IPS-NIHi7 (cell line): ENCODE results near the gene RGL2.
"Not testable (repeated sequence)": the region's sequence is repeated elsewhere in the genome, so short reads cannot be mapped to it uniquely, and the experiment has no call there.

Experiments
- DNase-seq: peaks from one replicate; pipeline ENCODE4 v3.0.0; 2012; ENCODE audit warnings: mixed read lengths; ENCODE audit errors: extremely low spot score

RGL2 gene

DNA sequence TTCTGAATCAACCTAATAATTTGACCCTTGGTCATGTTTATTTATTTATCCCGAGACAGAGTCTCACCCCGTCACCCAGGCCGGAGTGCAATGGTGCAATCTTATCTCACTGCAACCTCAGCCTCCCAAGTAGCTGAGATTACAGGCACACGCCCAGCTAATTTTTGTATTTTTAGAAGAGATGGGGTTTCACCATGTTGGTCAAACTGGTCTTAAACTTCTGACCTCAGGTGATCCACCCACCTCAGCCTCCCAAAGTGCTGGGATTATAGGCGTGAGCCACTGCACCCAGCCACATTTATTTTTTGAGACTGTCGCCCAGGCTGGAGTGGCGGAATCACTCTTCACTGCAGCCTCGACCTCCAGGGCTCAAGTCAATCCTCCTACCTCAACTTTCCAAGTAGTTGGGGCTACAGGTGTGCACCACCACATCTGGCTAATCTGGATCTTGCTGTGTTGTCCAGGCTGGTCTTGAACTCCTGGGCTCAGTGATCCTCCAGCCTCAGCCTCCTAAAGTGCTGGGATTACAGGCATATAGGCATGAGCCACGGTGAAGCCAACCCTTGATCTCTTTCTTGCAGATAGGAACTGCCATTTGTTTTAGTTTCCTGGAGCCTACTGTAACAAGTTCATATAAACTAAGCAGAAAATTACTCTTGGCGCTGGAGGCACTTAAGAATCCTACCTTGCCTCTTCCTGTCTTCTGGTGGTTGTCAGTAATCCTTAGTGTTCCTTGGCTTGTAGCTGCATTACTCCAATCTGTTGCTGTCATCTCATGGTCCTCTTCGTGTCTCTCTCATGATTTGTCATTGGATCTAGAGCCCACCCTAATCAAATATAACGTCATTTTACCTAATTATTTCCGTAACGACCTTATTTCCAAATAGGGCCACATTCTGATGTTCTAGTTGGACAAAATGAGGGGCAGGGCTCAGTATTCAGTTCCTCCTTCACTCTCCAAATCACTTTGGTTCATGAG, 24.5 kb downstream of the RGL2 start:
- no peak for DNase-seq

DNA sequence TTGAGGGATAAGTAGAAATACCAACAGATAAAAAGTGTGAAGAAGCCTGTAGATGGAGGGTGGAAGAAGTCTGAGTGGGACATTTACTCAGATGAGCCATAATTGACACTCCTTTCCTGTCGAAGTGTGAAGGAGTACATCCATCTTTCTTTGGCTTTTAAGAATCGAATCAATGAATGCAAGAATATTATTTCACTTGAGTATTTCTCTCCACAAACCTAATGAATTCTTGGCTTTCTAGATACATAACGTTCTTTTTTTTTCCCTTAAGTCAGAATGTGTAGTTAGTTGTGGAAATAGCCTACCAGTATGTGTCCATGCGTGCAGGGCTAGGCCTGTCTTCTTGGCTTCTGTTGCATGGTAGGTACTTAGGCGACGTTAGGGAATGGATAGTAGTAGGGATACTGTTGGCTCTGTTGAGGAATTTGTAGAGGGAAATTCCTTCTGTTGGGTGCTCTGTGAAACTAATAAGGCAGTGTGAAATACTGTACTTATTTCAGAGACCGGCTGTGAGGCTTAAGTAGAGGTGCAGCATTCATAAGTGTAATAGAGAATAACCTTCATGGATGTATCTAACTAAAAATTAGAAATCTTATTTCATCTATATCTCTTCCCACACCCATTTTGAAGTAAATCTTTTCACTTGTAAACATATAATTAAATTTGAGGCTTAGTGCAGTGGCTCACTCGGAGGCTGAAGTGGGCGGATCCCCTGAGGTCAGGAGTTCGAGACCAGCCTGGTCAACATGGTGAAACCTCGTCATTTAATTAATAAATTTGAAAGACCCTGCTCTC, 25.4 kb downstream of the RGL2 start:
- no peak for DNase-seq

DNA sequence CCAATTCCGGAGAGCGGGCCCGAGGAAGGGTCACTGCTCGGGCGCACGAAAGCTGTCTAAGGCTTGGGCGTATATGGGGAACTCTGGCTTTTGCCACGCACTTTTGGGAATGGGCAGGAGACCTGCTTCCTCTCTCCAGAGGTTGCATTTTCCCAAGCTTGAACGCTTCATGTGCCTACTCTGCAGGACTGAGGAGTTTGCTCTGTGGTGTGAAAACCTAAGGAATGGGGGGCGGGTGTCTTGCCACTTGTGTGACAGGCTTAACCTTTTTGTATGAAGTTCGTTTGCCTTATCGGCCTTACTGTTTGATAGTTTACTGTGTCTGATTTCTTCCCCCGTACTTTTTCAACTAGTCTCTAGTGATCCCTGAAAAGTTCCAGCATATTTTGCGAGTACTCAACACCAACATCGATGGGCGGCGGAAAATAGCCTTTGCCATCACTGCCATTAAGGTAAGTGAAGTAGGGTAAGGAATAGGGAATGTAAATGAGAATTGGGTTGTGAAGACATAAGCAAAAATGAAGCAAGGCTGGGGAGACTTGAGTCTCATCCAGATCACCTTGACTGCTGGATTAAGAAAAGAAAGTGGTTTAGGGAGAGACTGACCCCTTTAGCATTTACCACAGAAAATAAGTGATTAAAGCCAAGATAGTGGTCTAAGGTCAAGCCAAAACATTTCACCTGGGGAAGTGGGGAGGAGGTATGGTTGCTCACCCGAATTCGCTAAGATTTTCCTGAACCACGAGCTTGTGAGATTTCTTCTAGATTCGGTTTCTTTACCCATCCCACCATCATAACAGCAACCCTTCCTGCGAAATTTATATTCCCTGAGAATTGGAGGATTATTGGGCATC, 26.2 kb downstream of the RGL2 start:
- no peak for DNase-seq

DNA sequence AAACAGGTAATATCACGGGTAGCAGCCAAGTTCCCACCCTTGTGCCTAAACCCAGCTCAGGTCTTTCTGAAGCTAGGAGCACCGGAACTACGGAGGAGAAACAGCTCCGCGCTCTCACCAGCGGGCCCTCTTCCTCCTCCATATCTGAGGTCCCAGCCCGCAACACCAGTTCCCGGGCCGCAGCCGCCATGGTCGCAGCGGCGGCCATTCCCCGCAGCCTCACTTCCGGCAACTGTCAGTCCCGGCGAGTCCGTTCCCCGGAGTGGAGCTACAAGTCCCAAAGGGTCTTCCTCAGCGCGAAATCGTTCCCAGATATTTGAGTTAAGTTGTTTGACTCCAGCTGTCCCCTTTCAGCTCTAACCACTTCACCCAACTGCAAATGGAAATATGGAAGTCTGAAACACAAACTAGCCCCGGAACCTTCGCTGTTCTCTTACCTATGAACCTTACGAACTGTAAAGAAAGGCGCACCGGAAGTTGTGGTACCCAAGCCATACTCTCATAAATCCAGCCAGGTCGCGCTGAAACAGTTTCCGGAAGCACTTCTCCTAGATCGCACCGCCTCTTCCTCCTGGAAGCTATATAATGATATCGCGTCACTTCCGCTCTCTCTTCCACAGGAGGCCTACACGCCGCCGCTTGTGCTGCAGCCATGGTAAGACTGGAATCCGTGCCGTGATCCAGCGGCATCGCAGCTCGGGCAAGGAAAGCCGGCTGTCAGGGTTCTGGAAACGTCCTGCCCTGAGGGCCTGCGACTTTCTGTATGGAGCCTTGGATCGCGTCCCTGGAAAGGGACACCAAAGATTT, 27.1 kb downstream of the RGL2 start, which contains the start of the genes RPS18 and VPS52:
TSS of gene RPS18 (plus strand) at position 608 of the 807 bp plus-strand sequence. CDS start at position 653, 45 bp downstream.
TSS of gene VPS52 (minus strand) at position 409 of the 807 bp plus-strand sequence. CDS start at position 208, 201 bp downstream.
- DNase-seq, result peak; percentile 90

DNA sequence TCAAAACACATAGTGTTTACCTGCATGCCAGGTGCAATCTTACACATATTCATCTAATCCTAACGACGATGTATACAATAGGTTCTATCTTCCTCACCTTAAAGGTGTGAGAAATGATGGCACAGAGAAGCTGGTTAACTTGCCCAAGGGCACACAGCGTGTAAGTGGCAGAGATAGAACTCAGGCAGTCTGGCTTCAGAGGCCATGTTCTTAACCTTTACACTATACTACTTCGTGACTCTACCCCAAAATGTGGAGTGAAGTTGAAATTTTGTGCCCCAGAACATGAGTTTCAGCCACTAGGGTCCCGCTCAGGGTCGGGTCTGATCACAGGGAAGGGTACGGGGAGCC, 27.6 kb downstream of the RGL2 start:
- DNase-seq, result no peak

GRCh38 chr6:33264015-33264414, 34.7 kb downstream of the RGL2 start:
- DNase-seq, result no peak

- DNase-seq, result not testable (repeated sequence)
These were observed 36.3 kb downstream of the RGL2 start for GRCh38 chr6:33262490-33262889.

DNA sequence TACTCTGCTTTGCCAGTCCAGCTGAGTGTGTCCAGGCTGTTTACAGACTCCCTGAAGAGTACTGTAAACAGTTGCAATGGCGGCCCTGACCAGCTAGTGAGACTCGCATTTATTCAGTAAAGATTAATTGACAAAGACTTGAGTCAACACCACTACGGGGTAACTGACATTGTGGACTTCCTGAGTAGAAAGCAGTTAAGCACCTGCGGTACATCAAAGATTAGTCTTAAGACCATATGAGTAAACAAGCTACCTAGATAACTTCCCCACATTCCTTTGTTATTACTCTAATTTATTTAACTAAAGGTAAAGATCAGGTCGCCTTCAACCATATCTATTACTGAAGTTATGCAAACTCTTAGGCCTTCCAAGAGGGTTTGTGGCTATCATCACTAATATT, 39.7 kb downstream of the RGL2 start:
- DNase-seq, result no peak

GRCh38 chr6:33254591-33254990, 44.2 kb downstream of the RGL2 start:
- DNase-seq, result no peak

GRCh38 chr6:33252759-33253158, 46.0 kb downstream of the RGL2 start:
- no peak for DNase-seq

GRCh38 chr6:33251395-33252012, 47.2 kb downstream of the RGL2 start:
- DNase-seq, result no peak

DNA sequence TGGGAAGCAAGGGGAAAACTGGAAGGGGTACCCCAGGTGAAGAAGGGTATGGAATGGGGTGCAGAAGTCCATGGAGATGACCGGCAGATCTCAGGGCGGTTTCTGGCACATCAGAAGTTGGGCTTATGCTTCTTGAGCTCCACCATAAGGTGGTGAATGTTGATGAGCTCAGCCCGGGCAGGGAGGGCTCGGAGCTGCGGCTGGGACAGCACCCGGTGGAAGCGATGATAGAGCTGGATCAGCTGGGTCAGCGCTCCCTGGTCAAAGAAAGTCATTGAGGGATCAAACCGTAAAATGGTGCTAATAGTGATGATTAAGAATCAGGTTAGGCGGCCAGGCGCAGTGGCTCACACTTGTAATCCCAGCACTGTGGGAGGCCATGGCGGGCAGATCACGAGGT, 48.0 kb downstream of the RGL2 start:
- DNase-seq, result no peak

GRCh38 chr6:33249732-33250630, 48.8 kb downstream of the RGL2 start:
- peak; percentile 15 for DNase-seq

GRCh38 chr6:33248932-33249731, 49.6 kb downstream of the RGL2 start:
- peak; percentile 92 for DNase-seq

DNA sequence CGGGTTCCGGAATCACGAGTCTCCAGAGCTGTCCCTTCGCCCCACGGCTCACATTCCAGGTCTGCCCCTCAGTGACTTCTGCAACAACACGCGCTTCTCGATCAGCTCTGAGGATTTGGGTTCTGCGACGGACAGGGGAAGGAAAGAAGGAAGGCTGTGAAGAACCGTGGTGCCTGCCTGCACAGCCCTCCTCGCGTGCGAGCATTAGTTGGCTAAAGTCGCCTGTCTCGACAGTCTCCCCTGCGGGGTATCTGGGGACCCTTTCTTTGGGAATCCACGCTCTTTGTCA, 50.2 kb downstream of the RGL2 start:
- DNase-seq, result no peak

GRCh38 chr6:33247977-33248642, 50.6 kb downstream of the RGL2 start:
- peak; percentile 83 for DNase-seq

GRCh38 chr6:33243476-33243875, 55.3 kb downstream of the RGL2 start:
- no peak for DNase-seq

- no peak for DNase-seq
These were observed 56.8 kb downstream of the RGL2 start for GRCh38 chr6:33241968-33242367.
